ENCODE data around the gene GDI2.
A peak's percentile ranks its signal among the peaks of the same experiment; 100 is the strongest.
"Not testable (repeated sequence)": the region's sequence is repeated elsewhere in the genome, so short reads cannot be mapped to it uniquely, and the experiment has no call there.

Gene GDI2

GRCh38 chr10:5804386-5804785 is 8.8 kb downstream of the GDI2 start:
- no peak for DNase-seq (ENCODE audit: low read depth)
- H3K4me3 ChIP-seq (ENCODE audit: low read depth, low read length), result no peak overlapping the region

- H3K4me3 ChIP-seq (ENCODE audit: low read depth, low read length), result no peak overlapping the region
- DNase-seq (ENCODE audit: low read depth), result no peak
Observed at GRCh38 chr10:5800782-5801181, 12.5 kb downstream of the GDI2 start.

GRCh38 chr10:5794236-5794635 is 19.0 kb downstream of the GDI2 start:
- no peak for DNase-seq (ENCODE audit: low read depth)
- no peak overlapping the region for H3K4me3 ChIP-seq (ENCODE audit: low read depth, low read length)

- DNase-seq (ENCODE audit: low read depth), result no peak
Observed at GRCh38 chr10:5789626-5790025, 23.6 kb downstream of the GDI2 start.

GRCh38 chr10:5788969-5789368 is 24.3 kb downstream of the GDI2 start:
- no peak for DNase-seq (ENCODE audit: low read depth)
- no peak overlapping the region for H3K4me3 ChIP-seq (ENCODE audit: low read depth, low read length)

More at GRCh38 chr10:5789626-5790025, 23.6 kb downstream of the GDI2 start:
- H3K4me3 ChIP-seq (ENCODE audit: low read depth, low read length), result no peak overlapping the region

- no peak for DNase-seq (ENCODE audit: low read depth)
Observed at GRCh38 chr10:5783300-5783699, 29.9 kb downstream of the GDI2 start.

GRCh38 chr10:5782174-5782573 is 31.1 kb downstream of the GDI2 start:
- DNase-seq (ENCODE audit: low read depth), result no peak
- H3K4me3 ChIP-seq (ENCODE audit: low read depth, low read length), result no peak overlapping the region

More at GRCh38 chr10:5783300-5783699, 29.9 kb downstream of the GDI2 start:
- no peak overlapping the region for H3K4me3 ChIP-seq (ENCODE audit: low read depth, low read length)

GRCh38 chr10:5779730-5780129 is 33.5 kb downstream of the GDI2 start:
- DNase-seq (ENCODE audit: low read depth), result no peak
- H3K4me3 ChIP-seq (ENCODE audit: low read depth, low read length), result no peak overlapping the region

- H3K4me3 ChIP-seq (ENCODE audit: low read depth, low read length); DNase-seq (ENCODE audit: low read depth): not testable (repeated sequence)
Observed at GRCh38 chr10:5777758-5778157, 35.5 kb downstream of the GDI2 start.

GRCh38 chr10:5776881-5777197 is 36.4 kb downstream of the GDI2 start:
- no peak overlapping the region for H3K4me3 ChIP-seq (ENCODE audit: low read depth, low read length)
- DNase-seq (ENCODE audit: low read depth), result peak; percentile 16

GRCh38 chr10:5776136-5776880 is 36.9 kb downstream of the GDI2 start:
- DNase-seq (ENCODE audit: low read depth), result no peak
- no peak overlapping the region for H3K4me3 ChIP-seq (ENCODE audit: low read depth, low read length)

- no peak for DNase-seq (ENCODE audit: low read depth)
- H3K4me3 ChIP-seq (ENCODE audit: low read depth, low read length), result no peak overlapping the region
Observed at GRCh38 chr10:5775685-5776084, 37.5 kb downstream of the GDI2 start.

- DNase-seq (ENCODE audit: low read depth), result no peak
- H3K4me3 ChIP-seq (ENCODE audit: low read depth, low read length), result no peak overlapping the region
Observed at GRCh38 chr10:5774987-5775620, 38.1 kb downstream of the GDI2 start.

- no peak for DNase-seq (ENCODE audit: low read depth)
- no peak overlapping the region for H3K4me3 ChIP-seq (ENCODE audit: low read depth, low read length)
Observed at GRCh38 chr10:5766189-5766588, 47.0 kb downstream of the GDI2 start.

GRCh38 chr10:5765617-5766016 is 47.6 kb downstream of the GDI2 start:
- no peak overlapping the region for H3K4me3 ChIP-seq (ENCODE audit: low read depth, low read length)
- DNase-seq (ENCODE audit: low read depth), result no peak

- DNase-seq (ENCODE audit: low read depth), result no peak
- no peak overlapping the region for H3K4me3 ChIP-seq (ENCODE audit: low read depth, low read length)
Observed at GRCh38 chr10:5764422-5765297, 48.6 kb downstream of the GDI2 start.

- H3K4me3 ChIP-seq (ENCODE audit: low read depth, low read length), result no peak overlapping the region
- DNase-seq (ENCODE audit: low read depth), result no peak
Observed at GRCh38 chr10:5762531-5762930, 50.7 kb downstream of the GDI2 start.

- DNase-seq (ENCODE audit: low read depth), result no peak
- no peak overlapping the region for H3K4me3 ChIP-seq (ENCODE audit: low read depth, low read length)
Observed at GRCh38 chr10:5761220-5761619, 52.0 kb downstream of the GDI2 start.

- DNase-seq (ENCODE audit: low read depth), result no peak
- H3K4me3 ChIP-seq (ENCODE audit: low read depth, low read length), result no peak overlapping the region
Observed at GRCh38 chr10:5760515-5760914, 52.7 kb downstream of the GDI2 start.

GRCh38 chr10:5758927-5759326 is 54.3 kb downstream of the GDI2 start:
- no peak overlapping the region for H3K4me3 ChIP-seq (ENCODE audit: low read depth, low read length)
- no peak for DNase-seq (ENCODE audit: low read depth)
